ENCODE measurements around the gene SLC39A12. TPM values are rescaled to one million over a fixed set of nuclear protein-coding genes. Genes with fewer than 3 reads are reported as not detected.
"Not testable (repeated sequence)": the region's sequence is repeated elsewhere in the genome, so short reads cannot be mapped to it uniquely, and the experiment has no call there.

Gene SLC39A12
- total and polyA plus RNA-seq, 2 experiments from 2014 or later: 0.18 to 0.29 TPM

DNA sequence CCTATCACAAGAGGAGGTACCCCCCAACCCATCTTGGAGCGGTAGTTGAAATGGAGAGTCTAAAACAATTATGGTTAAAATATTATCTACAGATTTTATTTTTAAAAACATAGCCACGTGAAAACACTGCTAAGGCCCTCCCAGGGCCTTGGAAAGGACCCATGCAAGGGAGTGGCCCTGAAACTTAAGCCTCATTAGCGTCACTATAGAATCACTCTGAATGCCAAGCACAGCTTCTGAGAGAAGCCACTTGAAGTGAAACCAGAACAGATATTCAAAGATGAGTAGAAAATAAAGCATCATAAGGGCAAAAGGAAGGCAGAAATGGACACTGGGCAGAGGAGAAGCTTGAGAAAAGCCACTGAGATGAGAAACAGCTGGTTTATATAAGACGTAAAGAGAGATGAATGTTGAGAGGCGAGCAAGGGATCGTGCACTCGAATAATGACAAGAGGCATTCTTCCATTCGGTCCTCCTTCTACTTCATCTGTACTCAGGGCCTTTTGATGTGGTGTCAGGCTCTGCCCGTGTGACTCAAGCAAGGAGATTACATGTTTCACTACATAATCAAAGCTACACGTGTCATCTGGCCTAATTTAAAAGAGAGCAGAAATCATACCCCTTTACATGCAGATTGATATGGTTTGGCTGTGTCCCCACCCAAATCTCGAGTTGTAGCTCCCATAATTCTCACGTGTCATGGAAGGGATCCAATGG is 33.4 kb upstream of the SLC39A12 start:
- no peak for DNase-seq (ENCODE audit: low read depth in 1 of 2, low spot score in 1 of 2)
- no peak for TF ChIP-seq CTCF (IDR thresholded peaks at IDR 0.05; ENCODE audit: low read depth, low read length)
- Histone ChIP-seq H3K9me3 (ENCODE audit: low read depth) (no peaks in the 10 kb centered on the region), H3K4me3 (no peak overlapping the region), H3K4me1 (ENCODE audit: low read depth) (peaks cover 25% of the 10 kb centered on the region), H3K27me3 (no peaks in the 10 kb centered on the region), H3K27ac (no peak overlapping the region), H3K36me3 (no peaks in the 10 kb centered on the region)

DNA sequence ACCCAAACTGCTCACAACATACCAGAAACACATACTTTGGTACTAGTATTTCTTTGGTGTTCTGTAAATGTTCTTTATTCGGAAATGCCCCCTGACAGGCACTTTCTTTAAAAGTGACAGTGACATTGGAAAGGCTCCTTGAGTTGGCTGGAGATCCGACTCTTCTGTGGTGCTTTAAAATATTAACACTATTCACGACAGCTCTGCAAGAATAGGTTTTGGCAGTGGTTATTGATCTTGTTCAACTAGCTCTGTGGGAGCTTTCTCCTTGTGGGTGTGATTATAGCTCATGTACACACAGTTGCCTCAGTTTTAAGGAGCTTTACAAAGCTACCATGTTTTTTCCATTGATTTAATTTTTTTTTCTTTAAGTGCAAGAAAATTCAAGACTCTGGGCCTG is 30.3 kb upstream of the SLC39A12 start:
- H3K27me3 ChIP-seq: no peaks in the 10 kb centered on the region
- no peak for TF ChIP-seq CTCF (IDR thresholded peaks at IDR 0.05; ENCODE audit: low read depth, low read length)
- H3K27ac ChIP-seq: peak overlapping the region; percentile 27
- no peak overlapping the region for H3K4me3 ChIP-seq
- no peaks in the 10 kb centered on the region for H3K9me3 ChIP-seq (ENCODE audit: low read depth)
- H3K4me1 ChIP-seq (ENCODE audit: low read depth): peaks cover 17% of the 10 kb centered on the region
- DNase-seq (ENCODE audit: low read depth in 1 of 2, low spot score in 1 of 2): no peak
- H3K36me3 ChIP-seq: no peaks in the 10 kb centered on the region

- Histone ChIP-seq H3K36me3 (no peaks in the 10 kb centered on the region), H3K27me3 (no peaks in the 10 kb centered on the region), H3K4me3 (no peak overlapping the region), H3K27ac (no peak overlapping the region), H3K9me3 (ENCODE audit: low read depth) (no peaks in the 10 kb centered on the region), H3K4me1 (ENCODE audit: low read depth) (peaks cover 17% of the 10 kb centered on the region)
- peak in 1 of 2 donors; percentile 70 for DNase-seq (ENCODE audit: low read depth in 1 of 2, low spot score in 1 of 2)
- TF ChIP-seq CTCF (IDR thresholded peaks at IDR 0.05; ENCODE audit: low read depth, low read length): no peak
These were observed 28.0 kb upstream of the SLC39A12 start for GRCh38 chr10:17923728-17924127.

DNA sequence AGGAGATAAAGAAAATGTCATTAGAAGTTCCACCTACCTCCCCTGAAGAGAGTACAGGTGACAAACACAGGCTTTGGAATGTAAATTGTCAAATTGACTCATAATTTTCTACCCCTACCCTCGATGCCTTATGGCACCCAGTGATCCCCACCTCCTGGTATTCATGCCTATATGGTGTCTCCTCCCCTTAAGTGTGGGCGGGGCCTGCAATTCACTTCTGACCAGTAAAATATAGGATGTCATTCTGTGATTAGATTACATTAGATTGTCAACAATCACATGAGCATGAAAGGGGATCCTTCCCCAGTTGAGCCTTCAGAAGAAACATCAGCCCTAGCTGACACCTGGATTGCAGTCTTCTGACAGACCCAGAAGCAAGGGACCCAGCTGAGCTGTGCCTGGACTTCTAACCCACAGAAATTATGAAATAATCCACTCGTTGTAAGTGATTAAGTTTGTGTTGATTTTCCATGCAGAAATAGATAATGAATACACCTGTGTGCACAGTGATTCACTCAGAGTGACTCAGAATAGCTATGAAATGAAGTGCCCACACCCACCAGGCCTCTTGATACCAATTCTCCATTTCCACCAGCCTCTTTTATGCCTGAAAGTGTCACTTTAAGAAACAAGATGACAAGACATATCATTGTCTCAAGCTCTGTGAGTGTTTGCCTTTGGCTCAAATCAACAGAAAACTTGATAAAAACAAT is 8.5 kb upstream of the SLC39A12 start:
- Histone ChIP-seq H3K4me3 (no peak overlapping the region), H3K36me3 (no peaks in the 10 kb centered on the region), H3K4me1 (ENCODE audit: low read depth) (no peaks in the 10 kb centered on the region), H3K27ac (no peak overlapping the region), H3K9me3 (ENCODE audit: low read depth) (no peaks in the 10 kb centered on the region), H3K27me3 (no peaks in the 10 kb centered on the region)
- no peak for TF ChIP-seq CTCF (IDR thresholded peaks at IDR 0.05; ENCODE audit: low read depth, low read length)
- no peak for DNase-seq (ENCODE audit: low read depth in 1 of 2, low spot score in 1 of 2)

- not testable (repeated sequence) for H3K36me3 ChIP-seq; H3K9me3 ChIP-seq (ENCODE audit: low read depth); H3K27ac ChIP-seq; H3K27me3 ChIP-seq; H3K4me1 ChIP-seq (ENCODE audit: low read depth); H3K4me3 ChIP-seq; DNase-seq (ENCODE audit: low read depth in 1 of 2, low spot score in 1 of 2)
These were observed 1.4 kb upstream of the SLC39A12 start for GRCh38 chr10:17950269-17950668.

- no peak for TF ChIP-seq CTCF (IDR thresholded peaks at IDR 0.05; ENCODE audit: low read depth, low read length)
These were observed 992 bp upstream of the SLC39A12 start for GRCh38 chr10:17950726-17951125.

GRCh38 chr10:17954372-17954771 is 2.7 kb downstream of the SLC39A12 start:
- H3K27ac ChIP-seq; H3K4me3 ChIP-seq; H3K27me3 ChIP-seq; H3K4me1 ChIP-seq (ENCODE audit: low read depth); H3K9me3 ChIP-seq (ENCODE audit: low read depth); DNase-seq (ENCODE audit: low read depth in 1 of 2, low spot score in 1 of 2); H3K36me3 ChIP-seq: not testable (repeated sequence)

More at GRCh38 chr10:17950726-17951125, 992 bp upstream of the SLC39A12 start:
- DNase-seq (ENCODE audit: low read depth in 1 of 2, low spot score in 1 of 2): no peak
- Histone ChIP-seq H3K27ac (no peak overlapping the region), H3K27me3 (no peaks in the 10 kb centered on the region), H3K36me3 (no peaks in the 10 kb centered on the region), H3K4me3 (no peak overlapping the region), H3K9me3 (ENCODE audit: low read depth) (no peaks in the 10 kb centered on the region), H3K4me1 (ENCODE audit: low read depth) (no peaks in the 10 kb centered on the region)
